HG03457 (cell line): ENCODE results near the gene IQGAP1.

Experiments
- ATAC-seq: cut with Tn5 transposase; IDR thresholded peaks from one replicate; pipeline ENCODE4 v1.9.1; 2021; ENCODE audit warnings: moderate number of reproducible peaks; ENCODE audit not compliant: unreplicated experiment

Gene IQGAP1

DNA sequence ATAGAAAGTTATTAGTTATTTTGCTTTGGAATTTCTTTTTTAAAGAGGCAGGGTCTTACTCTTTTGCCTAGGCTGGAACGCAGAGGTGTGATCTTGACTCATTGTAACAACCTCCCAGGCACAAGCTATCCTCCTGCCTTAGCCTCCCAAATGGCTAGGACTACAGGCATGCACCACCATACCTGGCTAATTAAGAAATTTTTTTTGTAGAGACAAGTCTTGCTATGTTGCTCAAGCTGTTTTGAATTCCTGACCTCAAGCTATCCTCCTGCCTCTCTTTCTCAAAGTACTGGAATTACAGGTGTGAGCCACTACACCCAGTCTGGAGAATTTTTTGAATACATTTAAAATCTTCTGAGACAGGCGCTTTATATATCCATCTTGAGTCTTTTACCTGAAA, 49.5 kb downstream of the IQGAP1 start:
- no peak for ATAC-seq

DNA sequence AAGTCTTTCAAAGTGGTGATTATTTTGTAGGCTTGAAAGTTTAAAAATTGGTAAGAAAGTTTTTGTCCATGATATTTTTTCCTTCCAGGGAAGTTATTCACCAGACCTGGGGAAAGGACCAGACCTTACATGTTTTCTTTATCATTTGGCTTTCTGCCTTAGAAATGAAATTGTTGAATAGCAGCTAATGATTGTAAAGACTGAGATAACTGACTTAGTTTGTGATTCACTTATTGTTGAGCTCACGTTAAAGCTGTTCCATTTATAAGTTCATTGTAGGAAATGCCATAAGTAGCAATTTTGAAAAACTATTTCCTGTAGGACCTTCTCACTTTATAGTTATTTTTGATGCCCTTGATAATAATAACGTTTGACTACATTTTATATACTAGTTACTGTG, 51.9 kb downstream of the IQGAP1 start:
- no peak for ATAC-seq

DNA sequence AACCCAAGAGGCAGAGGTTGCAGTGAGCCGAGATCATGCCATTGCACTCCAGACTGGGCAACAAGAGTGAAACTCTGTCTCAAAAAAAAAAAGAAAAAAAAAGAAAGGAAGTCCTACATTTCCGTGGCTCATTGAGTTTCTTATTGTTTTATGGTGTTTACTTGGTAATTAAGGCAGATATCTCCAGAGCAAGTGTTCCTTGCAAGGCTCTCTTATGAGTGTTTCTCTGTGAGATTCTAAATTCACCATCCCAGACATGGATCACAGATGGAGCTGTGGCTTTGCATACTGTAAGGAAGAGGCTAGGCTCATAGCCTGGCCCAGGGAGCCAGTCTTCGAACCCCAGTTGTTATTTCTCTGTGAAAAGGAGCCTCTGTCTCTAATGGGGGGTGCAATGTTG, 53.0 kb downstream of the IQGAP1 start:
- no peak for ATAC-seq

DNA sequence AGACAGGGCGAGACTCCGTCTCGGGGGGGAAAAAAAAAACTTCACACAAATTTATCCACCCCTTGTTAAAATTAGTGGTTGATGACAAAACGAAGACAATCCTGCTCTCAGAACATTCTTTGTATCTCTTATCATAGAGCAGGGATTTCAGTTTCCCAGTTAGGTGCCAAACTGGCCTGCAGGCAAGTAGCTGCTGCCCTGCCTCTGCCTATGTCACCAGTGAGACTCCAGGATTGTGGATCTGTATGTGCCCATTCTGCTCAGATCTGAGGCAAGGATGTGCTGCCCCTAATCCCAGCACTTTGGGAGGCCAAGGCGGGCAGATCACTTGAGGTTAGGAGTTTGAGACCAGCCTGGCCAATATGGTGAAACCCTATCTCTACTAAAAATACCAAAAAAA, 54.4 kb downstream of the IQGAP1 start:
- ATAC-seq, result no peak

DNA sequence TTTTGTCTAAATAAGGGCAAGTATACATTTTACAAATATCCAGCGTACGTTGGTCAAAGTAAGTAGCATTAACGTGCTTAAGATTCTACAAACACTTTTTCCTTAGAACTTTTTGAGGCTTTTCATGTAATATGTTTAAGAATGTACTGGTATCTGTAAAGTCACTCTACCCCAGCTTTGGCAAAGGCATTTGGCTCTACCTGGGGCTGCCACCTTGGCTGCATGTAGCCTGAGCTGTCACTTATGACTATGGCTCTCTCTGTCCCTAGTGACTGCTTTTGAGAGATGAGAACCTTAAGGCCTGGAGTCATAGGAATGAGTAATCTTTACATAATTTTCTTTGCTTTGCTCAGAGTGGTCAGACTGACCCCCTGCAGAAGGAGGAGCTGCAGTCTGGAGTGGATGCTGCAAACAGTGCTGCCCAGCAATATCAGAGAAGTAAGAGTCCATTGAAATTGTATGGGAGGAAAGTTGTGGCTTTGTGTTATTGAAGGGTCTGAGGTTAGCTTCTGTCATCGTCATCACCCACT, 61.2 kb downstream of the IQGAP1 start:
- no peak for ATAC-seq

DNA sequence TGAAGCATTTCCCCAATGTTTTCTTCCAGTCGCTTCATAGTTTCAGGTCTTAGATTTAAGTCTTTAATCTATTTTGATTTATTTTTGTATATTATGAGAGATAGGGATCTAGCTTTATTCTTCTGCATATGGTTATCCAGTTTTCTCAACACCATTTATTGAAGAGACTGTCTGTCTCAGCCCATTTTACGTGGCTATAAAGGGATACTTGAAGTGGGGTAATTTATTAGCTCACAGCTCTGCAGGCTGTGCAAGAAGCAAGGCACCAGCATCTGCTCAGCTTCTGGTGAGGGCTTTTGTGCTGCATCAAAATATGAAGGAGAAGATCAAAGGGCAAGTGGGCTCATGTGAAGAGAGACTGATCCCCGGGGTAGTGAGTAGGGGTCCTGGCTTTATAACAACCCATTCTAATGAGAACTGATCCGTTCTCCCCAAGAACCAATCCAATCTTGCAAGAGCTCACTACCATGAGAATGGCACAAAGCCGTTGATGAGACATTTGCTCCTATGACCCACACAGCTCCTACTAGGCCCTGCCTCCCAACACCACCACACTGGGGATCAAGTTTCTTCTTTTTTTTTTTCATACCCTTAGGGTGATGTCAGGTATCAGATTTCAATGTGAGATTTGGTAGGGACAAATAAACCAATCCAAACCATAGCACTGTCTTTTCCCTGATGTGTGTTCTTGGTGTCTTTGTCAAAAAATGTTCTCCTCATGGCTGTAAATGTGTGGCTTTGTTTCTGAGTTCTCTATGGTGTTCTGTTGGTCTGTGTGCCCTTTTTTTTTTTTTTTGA, 63.2 kb downstream of the IQGAP1 start:
- ATAC-seq, result no peak

DNA sequence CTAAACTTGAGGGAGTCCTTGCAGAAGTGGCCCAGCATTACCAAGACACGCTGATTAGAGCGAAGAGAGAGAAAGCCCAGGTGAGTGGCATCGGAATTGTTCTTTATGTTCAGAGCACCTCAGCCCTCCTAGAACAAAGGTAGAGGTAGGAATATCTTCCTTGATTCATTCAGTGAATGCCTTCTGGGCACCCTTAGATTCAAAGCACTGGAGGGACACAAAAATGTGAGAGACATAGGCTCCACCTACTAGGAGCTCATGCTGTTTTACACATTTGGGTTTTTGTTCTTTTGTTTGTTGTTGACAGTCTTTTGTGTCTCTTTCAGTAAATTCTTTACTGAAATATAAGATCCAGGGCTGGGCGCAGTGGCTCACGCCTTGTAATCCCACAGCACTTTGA, 68.2 kb downstream of the IQGAP1 start:
- no peak for ATAC-seq

DNA sequence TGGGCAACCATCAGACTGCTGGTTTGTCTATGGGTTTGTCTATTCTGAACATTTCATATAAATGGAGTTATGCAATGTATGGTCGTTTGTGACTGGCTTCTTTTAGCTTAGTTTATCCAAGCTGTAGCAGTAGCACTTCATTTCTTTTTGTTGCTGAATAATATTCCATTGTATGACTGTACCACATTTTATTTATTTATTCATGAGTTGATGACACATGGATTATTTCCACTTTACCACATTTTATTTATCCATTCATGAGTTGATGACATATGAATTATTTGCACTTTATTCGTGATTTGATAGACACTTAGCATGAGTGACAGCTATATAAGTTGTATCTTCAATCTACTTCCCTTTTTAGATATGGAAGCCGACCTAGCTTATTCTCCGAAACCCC, 70.0 kb downstream of the IQGAP1 start:
- ATAC-seq, result no peak

DNA sequence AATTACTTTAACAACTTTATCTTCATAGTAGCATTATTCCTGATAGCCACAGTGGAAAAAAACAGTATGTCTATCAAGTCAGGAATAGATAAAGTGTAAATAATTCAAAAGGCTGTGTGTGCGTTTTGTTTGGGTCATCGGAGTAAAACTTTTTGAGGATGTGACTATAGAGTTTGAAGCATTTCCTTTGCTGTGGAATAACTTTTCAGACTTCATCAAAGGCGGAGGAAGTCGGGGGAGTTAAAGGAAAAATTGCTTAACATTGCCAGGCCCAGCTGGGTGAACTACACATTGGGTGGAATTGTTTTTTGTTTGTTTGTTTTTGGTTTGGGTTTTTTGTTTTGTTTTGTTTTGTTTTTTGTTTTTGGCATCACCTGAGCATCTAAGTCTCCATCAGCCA, 71.3 kb downstream of the IQGAP1 start:
- no peak for ATAC-seq

DNA sequence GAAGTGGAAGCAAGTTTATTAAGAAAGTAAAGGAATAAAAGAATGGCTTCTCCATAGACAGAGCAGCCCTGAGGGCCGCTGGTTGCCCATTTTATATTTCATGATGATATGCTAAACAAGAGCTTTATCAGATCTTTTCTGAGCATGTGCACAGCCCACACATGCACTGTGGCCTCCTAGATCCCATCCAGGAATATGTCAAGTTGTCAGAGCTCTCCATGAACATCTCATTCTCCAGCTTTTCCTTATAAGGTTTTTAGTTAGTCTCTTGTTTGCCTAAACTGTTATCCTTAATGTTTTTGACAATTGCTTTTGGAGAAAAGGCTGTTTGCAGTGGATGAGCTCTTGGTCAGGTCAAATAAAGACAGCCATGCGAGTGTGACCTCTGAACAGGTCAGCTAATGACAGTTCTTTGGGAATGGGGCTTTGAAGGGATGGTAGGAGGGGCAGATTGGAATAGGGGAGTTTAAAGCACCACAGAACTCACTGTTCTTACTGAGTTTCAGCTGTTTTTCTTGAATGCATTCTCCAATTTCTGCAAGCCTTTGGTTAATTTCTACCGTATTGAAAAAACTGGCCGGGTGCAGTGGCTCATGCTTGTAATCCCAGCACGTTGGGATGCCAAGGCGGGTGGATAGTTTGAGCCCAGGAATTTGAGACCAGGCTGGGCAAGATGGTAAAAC, 72.2 kb downstream of the IQGAP1 start:
- no peak for ATAC-seq

DNA sequence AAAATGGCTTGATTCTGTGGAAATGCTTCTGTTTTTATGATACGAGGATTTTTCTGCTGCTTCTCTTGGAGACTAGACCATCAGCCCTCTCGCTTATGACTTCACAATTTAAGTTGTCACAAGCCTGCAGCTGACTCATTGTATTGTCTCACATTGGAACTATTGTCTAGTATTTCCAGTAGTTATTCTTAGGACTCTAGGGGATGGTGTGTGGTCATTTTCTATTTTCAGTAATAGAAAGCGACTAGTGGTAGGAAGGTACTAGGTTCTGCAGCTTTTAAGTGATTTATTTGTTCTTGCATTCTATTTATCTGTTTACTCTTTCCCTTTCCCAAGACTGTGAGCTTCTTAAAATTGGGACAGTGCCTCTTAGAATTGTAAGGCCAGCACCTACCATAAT, 75.3 kb downstream of the IQGAP1 start:
- ATAC-seq, result no peak

DNA sequence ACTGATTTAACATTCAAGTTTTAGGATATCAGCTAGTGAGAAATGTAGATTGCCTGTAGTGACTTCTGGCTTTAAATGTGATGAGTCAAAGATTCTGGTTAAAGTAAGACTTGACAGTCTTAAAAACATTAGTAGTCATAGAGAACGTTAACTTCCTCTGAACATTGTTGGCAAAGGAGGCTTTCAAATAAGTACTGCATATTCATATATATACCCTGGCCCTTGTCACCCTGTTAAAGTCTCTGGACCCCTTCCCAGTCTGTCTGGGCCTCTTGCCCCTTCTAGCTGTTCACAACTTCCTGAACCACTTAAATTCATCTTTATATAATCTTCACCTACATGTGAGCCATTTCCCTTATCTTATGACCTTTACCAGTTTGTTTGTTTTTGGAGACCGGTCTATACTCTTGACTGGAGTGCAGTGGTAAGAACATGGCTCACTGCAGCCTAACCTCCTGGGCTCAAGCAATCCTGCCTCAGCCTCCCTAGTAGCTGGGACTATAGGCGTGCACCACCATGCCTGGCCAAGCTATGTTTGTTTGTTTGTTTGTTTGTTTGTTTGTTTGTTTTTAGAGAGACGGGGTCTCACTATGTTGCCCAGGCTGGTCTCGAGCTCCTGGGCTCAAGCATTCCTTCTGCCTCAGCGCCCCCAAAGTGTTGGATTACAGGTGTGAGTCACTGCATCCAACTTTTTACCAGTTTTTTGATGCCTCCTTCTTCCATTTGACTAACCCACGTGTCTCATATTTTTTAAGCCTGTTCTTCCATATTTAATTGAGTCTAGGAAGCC, 77.3 kb downstream of the IQGAP1 start:
- ATAC-seq, result no peak

DNA sequence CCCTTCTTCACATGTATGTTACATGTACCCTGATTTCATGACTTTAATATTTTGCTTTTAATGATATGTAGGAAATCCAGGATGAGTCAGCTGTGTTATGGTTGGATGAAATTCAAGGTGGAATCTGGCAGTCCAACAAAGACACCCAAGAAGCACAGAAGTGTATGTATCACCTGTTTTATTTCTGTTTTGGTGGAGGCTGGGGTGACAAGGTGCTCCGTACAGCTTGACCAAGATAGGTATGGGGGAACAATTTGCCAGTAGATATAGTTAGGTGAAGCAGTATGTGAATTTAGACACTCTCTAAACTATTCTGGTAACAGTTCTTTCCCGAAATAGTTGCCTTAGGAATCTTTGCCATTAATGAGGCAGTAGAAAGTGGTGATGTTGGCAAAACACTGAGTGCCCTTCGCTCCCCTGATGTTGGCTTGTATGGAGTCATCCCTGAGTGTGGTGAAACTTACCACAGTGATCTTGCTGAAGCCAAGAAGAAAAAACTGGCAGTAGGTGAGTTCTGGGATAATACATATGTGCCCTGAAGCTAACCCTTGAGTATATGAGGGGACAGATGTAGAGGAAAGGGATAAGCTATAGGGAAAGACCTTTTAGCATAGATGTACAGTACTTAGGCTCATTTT, 78.0 kb downstream of the IQGAP1 start:
- no peak for ATAC-seq

DNA sequence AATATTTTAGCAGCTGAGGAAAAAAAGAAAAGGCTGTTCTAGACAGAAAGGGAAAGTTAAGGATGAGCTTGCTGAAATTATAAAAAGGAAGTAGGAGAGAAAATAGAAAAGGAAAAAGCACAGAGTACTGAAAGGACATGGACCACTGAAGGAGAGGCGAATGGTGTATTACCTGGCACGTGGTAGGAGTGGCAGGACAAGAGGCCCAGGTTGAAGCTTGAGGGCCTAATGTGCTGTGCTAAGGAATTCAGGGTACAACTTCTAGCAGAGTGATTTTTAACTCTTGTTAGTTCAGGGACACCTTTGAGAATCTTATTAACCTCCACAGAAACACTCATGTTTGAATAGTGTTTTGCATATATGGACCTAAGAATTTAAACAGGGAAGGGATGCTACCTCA, 81.7 kb downstream of the IQGAP1 start:
- no peak for ATAC-seq

DNA sequence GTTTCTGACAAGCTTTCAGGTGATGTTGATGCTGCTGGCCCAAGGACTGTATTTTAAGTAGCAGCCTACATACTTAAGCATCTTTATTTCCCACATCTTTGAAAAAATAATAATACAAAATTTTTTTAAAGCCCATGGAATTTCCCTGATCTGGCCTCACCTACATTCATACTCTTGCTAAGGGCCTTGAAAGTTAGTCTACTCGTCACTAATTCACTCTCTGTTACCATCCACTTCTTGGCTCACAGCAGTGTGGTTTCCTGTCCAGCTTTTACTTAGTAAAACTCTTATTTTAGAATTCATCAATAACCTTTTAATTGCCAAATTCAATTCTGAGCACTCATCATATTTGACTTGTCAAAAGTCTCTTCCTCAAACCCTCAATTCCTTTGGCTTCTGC, 82.4 kb downstream of the IQGAP1 start:
- no peak for ATAC-seq

DNA sequence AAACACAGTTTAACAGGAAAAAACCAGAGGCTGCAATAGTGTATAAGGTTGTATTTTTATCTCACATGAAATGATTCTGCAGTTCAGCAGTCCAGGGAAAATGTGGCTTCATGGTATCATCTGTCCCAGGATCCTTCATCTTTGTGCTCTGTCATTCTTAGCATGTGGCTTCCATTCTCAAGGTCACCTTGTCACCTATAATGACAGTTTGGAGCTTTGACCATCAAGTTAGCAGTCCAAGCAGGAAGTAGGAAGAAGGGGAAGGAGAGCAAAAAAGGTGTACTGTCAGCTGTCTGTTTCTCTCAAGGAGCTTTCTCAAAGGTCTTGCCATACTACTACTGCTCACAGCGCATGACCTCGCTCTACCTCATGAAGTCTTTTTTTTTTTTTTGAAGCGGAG, 83.1 kb downstream of the IQGAP1 start:
- no peak for ATAC-seq

DNA sequence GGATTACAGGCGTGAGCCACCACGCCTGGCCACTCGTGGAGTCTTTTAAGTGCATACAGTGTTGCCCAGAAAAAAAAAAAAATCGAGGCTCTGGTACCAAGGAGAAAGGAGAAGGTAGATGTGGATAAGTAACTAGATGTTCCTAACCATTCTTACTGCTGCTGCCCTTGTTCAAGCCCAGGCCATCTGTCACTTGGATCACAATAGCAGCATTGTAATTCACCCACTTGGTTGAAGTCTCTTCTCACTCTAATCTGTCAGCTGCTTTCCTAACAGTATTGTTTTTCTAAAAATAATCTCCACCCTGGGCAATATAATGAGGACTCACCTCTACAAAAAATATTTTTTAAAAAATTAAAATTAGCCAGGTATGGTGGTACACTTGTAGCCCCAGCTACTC, 83.7 kb downstream of the IQGAP1 start:
- ATAC-seq, result no peak

DNA sequence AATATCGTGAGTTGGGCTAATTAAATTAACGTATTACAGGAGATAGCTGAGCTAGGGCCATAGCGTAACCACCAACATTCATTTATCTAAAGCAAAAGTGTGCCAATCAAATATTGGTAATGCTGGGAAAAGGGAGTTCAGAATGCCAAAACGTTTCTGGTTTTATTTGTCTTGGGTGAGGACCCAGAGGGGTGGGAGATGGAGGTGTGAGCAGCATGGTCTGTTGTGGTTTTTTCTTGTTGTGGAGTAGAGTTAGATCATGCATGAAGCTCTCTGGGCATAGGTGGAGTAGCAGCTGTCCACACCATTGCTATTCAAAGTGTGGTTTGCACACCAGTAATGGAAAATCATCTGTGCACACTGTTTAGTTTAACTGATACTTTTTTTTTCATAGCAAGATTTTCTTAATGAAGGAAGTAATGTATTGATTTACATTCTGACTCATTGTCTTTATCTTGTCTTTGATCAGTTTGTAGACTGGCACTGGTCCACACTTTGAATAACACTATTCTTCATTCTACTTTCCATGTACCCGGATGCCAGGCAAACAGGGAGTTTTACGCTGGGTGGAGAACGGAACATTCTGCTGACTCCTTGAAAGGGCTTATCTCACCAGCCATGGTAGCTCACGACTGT, 90.9 kb downstream of the IQGAP1 start:
- ATAC-seq, result no peak

DNA sequence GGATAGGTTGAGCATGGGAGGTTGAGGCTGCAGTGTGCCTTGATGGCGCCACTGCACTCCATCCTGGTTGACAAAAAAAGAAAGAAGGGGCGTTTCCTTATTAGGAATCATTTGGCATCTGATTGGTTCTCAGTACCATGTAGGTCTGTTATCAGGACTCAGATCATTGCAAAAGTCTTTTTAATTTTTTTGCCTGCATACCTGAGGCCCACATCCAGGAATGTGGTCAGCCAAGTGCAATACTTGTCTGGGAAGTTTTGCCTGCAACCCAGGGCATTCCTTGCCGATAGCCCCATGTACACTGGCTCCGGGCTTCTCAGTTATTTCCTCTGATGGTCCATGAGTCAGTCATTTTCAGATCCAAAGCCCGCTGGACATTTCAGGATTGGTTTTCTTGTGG, 91.6 kb downstream of the IQGAP1 start:
- ATAC-seq, result no peak

DNA sequence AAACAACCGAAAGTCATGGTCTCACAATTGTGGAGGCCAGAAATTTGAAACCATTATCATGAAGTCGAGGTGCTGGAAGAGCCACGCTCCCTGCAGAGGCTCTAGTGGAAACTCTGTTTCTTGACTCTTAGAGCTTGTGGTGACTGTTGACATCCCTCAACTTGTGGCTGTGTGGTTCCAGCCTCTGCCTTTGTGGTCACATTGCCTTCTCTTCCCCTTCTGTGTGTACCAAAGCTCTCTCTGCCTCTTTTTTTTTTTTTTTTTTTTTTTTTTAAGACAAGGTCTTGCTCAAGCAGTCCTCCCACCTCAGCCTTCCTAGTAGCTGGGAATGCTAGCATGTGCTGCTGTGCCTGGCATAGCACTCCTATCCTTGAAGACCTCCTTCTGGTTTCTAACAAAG, 93.0 kb downstream of the IQGAP1 start:
- ATAC-seq, result no peak
